ENCODE results near the gene LIN54. TPM values are rescaled to one million over a fixed set of nuclear protein-coding genes. Genes with fewer than 3 reads are reported as not detected.

Gene LIN54
- total and polyA plus RNA-seq, 4 donors = 2.0 to 17.1 (median 5.2) TPM

DNA sequence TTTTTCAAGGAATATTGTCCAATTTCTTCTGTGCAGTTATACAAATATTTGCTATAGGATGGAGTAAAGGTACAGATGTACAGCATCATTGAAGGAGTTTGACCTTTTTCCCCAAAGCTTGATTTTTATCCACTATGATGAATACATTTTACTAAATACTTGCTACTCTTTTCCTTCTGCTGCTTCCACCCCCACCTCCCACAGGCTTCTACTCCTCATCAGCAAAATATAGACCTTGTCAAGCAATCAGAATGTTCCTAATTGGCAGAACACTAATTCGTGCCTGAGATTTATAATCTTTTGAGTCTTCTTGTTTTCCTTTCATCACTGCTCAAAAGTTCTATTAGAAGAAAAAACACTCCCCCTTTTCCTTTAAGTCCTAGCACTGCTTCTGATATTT is 113.9 kb downstream of the LIN54 start (continued):
- TF ChIP-seq, protein P1, sequence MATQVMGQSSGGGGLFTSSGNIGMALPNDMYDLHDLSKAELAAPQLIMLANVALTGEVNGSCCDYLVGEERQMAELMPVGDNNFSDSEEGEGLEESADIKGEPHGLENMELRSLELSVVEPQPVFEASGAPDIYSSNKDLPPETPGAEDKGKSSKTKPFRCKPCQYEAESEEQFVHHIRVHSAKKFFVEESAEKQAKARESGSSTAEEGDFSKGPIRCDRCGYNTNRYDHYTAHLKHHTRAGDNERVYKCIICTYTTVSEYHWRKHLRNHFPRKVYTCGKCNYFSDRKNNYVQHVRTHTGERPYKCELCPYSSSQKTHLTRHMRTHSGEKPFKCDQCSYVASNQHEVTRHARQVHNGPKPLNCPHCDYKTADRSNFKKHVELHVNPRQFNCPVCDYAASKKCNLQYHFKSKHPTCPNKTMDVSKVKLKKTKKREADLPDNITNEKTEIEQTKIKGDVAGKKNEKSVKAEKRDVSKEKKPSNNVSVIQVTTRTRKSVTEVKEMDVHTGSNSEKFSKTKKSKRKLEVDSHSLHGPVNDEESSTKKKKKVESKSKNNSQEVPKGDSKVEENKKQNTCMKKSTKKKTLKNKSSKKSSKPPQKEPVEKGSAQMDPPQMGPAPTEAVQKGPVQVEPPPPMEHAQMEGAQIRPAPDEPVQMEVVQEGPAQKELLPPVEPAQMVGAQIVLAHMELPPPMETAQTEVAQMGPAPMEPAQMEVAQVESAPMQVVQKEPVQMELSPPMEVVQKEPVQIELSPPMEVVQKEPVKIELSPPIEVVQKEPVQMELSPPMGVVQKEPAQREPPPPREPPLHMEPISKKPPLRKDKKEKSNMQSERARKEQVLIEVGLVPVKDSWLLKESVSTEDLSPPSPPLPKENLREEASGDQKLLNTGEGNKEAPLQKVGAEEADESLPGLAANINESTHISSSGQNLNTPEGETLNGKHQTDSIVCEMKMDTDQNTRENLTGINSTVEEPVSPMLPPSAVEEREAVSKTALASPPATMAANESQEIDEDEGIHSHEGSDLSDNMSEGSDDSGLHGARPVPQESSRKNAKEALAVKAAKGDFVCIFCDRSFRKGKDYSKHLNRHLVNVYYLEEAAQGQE (IDR thresholded peaks at IDR 0.05) = no peak
- no peak for TF ChIP-seq FOXA1 (IDR thresholded peaks at IDR 0.05)

DNA sequence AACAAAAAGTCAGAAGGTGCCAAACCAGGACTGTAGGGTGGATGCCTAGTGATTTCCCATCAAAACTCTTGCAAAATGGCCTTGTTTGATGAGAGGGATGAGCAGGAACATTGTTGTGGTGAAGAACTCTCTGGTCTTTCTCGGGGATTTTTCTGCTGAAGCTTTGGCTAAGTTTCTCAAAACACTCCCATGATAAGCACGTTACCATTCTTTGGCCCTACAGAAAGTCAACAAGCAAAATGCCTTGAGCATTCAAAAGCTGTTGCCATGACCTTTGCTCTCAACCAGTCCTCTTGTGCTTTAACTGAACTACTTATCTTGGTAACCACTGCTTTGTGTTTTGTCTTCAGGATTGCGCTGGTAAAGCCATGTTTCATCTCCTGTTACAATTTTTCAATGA is 116.7 kb downstream of the LIN54 start:
- Histone ChIP-seq H3K4me1 (ENCODE audit: control insufficient read depth in 4 of 4, insufficient read depth in 4 of 4, low read length in 3 of 4) (peaks cover 2 to 41% (median 27%) of the 10 kb centered on the region in 4 donors), H3K9ac (ENCODE audit: low read depth in 1 of 2, low read length in 2 of 2) (no peak overlapping the region), H3K27me3 (ENCODE audit: control insufficient read depth in 4 of 4, insufficient read depth in 4 of 4, low read length in 3 of 4) (no peaks in the 10 kb centered on the region), H3K36me3 (ENCODE audit: control insufficient read depth in 4 of 4, insufficient read depth in 3 of 4, low read depth in 1 of 4, low read length in 3 of 4) (peaks cover 0 to 12% (median 7%) of the 10 kb centered on the region in 4 donors), H3K9me3 (ENCODE audit: control insufficient read depth in 4 of 4, low read length in 3 of 4) (no peaks in the 10 kb centered on the region), H3K4me3 (ENCODE audit: low read depth in 1 of 3, low read length in 3 of 3) (no peak overlapping the region), H3K27ac (ENCODE audit: low read depth in 1 of 2, low read length in 2 of 2) (no peak overlapping the region)
- DNase-seq (ENCODE audit: low spot score) = no peak
- 80% methylated on average over 3 of the region's 3 CpGs for WGBS
- TF ChIP-seq, protein P2, sequence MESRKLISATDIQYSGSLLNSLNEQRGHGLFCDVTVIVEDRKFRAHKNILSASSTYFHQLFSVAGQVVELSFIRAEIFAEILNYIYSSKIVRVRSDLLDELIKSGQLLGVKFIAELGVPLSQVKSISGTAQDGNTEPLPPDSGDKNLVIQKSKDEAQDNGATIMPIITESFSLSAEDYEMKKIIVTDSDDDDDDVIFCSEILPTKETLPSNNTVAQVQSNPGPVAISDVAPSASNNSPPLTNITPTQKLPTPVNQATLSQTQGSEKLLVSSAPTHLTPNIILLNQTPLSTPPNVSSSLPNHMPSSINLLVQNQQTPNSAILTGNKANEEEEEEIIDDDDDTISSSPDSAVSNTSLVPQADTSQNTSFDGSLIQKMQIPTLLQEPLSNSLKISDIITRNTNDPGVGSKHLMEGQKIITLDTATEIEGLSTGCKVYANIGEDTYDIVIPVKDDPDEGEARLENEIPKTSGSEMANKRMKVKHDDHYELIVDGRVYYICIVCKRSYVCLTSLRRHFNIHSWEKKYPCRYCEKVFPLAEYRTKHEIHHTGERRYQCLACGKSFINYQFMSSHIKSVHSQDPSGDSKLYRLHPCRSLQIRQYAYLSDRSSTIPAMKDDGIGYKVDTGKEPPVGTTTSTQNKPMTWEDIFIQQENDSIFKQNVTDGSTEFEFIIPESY (IDR thresholded peaks at IDR 0.05) = no peak
- TF ChIP-seq HNF4G (IDR thresholded peaks at IDR 0.05) (no peak), NR2F2 (IDR thresholded peaks at IDR 0.05) (no peak), FOXA1 (IDR thresholded peaks at IDR 0.05) (no peak), FOXA2 (IDR thresholded peaks at IDR 0.05) (no peak), SP1 (IDR thresholded peaks at IDR 0.05) (no peak), RXRA (IDR thresholded peaks at IDR 0.05) (no peak), GABPA (IDR thresholded peaks at IDR 0.05 in 1 of 2, conservative IDR thresholded peaks at IDR 0.05 in 1 of 2) (no peak), RAD21 (IDR thresholded peaks at IDR 0.05) (no peak), JUND (IDR thresholded peaks at IDR 0.05) (no peak), YY1 (IDR thresholded peaks at IDR 0.05) (no peak), EGR1 (IDR thresholded peaks at IDR 0.05; ENCODE audit: low read depth in 2 of 2) (no peak)
- TF ChIP-seq, protein P1 (IDR thresholded peaks at IDR 0.05) = no peak
- TF ChIP-seq, protein P3, sequence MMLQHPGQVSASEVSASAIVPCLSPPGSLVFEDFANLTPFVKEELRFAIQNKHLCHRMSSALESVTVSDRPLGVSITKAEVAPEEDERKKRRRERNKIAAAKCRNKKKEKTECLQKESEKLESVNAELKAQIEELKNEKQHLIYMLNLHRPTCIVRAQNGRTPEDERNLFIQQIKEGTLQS (IDR thresholded peaks at IDR 0.05) = no peak
